ENCODE measurements around the gene PIGW.

Gene PIGW, protein sequence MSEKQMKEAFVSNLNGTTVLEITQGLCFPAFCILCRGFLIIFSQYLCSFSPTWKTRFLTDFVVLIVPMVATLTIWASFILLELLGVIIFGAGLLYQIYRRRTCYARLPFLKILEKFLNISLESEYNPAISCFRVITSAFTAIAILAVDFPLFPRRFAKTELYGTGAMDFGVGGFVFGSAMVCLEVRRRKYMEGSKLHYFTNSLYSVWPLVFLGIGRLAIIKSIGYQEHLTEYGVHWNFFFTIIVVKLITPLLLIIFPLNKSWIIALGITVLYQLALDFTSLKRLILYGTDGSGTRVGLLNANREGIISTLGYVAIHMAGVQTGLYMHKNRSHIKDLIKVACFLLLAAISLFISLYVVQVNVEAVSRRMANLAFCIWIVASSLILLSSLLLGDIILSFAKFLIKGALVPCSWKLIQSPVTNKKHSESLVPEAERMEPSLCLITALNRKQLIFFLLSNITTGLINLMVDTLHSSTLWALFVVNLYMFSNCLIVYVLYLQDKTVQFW

DNA sequence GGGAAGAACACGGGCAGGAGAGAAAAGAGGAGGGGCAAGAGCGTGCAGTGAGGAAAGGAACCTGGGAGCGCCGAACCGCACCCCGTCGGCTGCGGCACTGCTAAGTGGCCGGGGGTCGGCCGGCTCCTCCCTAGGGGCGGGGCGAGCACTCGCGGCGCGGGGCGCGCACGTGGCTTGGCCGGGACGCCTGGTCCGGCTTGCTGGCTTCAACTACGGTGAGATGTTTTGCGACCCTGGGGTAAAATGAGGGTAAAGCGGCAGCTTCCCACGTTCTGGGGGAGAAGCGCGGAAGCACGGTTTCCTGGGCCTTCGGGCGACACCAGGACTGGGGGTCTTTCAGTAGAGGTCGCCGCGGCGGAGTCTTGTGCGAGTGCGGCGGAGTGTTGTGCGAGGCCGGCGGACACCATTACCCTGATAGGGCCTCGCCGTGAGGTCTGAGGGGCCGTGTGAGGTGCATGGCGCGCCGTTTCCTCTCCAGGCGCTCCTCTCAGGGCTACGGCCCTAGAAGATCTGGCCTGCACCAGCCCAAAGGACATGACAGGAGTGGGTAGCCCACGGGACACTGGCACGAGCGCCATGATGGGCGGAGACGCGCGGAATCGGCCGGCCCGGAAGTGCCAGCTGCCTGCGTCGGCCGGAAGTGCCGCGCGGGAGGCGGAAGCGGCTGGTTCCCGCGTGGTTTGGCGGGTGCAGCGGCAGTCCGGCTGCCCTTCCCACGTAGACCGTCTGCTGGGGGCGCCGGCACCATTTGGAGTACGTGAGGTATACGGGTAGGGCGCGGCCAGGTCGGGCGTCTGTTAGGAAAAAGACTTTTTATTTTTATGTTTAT, at the start of gene PIGW, which contains the start of gene MYO19:
Gene PIGW (plus strand): TSS at position 148 of the 829 bp plus-strand sequence. CDS start 2,115 bp downstream, outside the sequence.
Gene MYO19 (minus strand): TSS at position 29 of the 829 bp plus-strand sequence. CDS start 2,330 bp downstream, outside the sequence.
- TF ChIP-seq, protein P1, sequence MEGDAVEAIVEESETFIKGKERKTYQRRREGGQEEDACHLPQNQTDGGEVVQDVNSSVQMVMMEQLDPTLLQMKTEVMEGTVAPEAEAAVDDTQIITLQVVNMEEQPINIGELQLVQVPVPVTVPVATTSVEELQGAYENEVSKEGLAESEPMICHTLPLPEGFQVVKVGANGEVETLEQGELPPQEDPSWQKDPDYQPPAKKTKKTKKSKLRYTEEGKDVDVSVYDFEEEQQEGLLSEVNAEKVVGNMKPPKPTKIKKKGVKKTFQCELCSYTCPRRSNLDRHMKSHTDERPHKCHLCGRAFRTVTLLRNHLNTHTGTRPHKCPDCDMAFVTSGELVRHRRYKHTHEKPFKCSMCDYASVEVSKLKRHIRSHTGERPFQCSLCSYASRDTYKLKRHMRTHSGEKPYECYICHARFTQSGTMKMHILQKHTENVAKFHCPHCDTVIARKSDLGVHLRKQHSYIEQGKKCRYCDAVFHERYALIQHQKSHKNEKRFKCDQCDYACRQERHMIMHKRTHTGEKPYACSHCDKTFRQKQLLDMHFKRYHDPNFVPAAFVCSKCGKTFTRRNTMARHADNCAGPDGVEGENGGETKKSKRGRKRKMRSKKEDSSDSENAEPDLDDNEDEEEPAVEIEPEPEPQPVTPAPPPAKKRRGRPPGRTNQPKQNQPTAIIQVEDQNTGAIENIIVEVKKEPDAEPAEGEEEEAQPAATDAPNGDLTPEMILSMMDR (IDR thresholded peaks at IDR 0.05): no peak

DNA sequence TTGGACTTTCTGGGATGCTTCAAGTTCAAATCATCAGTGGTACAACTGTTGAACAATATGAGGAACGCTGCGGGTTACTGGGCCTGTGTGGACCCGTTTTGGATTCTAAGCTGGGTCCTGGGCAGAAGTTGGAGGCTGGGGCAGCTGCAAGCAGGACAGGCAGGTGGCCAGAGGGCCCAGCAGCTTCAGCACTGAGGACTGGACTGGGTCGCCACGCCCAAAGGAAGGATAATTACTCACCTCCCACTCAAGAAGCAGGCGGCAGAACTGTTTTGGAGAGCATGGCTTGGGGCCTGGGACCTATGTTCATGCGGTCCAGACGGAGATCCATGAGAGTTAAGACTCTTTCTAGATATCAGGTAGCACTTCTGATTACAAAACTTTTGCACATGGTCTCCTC, 49.8 kb upstream of the PIGW start:
- TF ChIP-seq, protein P1 (IDR thresholded peaks at IDR 0.05): no peak

DNA sequence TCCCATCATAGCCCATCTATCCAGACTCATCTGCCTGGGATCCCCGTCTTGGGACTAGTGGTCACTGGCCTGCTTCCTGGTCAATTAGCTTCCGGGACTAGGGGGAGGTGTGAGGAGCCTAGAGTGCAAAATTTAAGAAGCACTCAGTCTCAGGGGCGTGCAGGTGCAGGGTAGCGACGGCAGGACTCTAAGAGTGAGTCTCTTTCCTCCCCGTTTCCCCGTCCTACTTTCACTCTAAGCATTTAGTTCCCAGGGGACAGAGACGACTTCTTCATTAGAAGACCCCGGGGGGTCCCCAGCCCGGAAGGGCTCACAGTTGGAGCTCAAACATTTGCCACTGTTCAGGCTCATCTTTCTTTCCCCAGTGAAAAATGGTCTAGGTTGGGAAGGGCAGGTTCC, 49.0 kb upstream of the PIGW start:
- TF ChIP-seq, protein P1 (IDR thresholded peaks at IDR 0.05): no peak

DNA sequence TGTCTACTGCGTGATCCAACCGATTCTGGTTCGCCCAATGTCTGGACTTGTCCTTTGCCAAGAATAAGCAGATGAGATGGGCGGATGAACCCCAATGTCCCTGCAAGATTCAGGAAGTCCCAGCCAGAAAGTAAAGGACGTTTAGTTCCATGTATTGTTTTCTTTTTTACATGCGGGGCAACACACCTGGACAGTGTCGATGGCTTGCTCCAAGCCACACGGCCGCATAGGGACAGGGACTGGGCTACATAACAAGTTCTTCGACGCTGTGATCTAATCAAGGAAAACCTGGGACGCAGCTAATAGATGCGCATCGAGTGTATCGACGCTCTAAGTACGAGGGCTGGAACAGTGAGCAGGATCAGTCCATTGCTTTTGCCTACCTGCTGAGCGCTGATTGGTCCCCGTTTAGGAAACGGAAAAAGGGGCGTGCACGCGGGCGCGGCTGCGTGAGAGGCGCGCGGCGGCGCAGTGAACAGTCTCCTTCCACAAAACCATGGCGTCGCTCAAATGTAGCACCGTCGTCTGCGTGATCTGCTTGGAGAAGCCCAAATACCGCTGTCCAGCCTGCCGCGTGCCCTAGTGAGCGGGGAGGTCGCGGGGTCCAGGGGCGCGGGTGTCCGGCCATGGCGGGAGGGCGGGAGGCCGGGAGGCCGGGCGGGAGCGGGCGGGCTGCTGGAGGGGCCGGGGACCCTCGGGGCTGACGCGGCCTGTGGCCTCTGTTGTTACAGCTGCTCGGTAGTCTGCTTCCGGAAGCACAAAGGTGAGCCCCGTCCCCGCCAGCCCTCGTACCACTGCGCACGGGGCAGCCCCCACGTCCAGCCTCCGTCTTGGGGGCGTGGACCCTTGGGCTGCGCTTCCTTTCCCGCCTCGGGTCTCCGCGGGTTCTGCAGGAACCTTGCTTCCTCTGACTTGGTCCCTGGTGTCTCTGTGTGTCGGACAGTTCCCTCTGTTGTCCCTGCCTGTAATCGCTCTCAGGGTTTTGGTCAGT, 48.3 kb upstream of the PIGW start, which contains the start of gene ZNHIT3:
Gene ZNHIT3 (plus strand): TSS at position 478 of the 991 bp plus-strand sequence. CDS start 19 bp downstream, at position 497.
- TF ChIP-seq, protein P1 (IDR thresholded peaks at IDR 0.05): no peak

DNA sequence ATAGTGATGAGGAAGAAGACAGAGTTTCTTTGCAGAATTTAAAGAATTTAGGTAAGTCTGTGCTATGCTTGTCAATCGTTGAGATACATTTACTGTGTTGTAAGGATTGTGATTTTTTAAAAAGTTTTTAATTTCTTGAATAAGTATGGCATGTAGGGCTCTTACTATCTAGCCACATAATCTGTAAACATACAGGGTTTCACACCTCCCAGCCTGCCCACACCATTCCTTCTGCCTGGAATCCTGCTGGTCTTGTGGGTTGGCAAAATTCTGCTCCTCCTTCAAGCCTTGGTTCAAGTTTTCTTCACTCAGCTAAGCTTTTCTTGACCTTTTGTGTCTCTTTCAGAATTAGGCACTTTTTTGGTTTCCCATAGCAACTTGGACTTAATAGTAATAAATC, 40.8 kb upstream of the PIGW start:
- TF ChIP-seq, protein P1 (IDR thresholded peaks at IDR 0.05): no peak

DNA sequence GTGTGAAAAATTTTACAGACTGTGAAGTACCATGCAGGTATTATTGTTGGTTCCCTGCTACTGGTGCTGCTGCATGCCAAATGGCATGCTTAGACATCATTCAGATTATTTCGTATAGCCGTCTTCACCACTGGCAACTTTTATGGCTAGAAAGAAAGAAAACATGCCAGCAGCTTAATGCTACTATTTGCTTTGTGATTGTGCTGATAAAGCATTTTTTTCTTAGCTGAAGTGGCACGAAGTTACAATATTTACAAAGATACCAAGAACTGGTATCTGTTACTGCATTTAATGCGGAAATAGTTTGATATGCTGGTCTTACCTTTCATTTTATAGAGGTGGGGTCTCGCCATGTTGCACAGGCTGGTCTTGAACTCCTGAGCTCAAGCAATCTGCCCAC, 40.1 kb upstream of the PIGW start:
- TF ChIP-seq, protein P1 (IDR thresholded peaks at IDR 0.05): no peak

Measured in LNCAP (cell line).